Hepatic stellate cell (primary cell): Measurements from ENCODE around the gene VAMP1.
"Not testable (repeated sequence)": the region's sequence is repeated elsewhere in the genome, so short reads cannot be mapped to it uniquely, and the experiment has no call there.

Source experiments
- DNase-seq: peaks from one replicate; pipeline ENCODE4 v3.0.0; 2011; ENCODE audit warnings: low spot score

VAMP1 gene

GRCh38 chr12:6470375-6471163, at the start of gene VAMP1:
TSS of gene VAMP1 (minus strand) at chr12:6470677. CDS start at chr12:6470531, 146 bp downstream.
- DNase-seq: peak; percentile 98

DNA sequence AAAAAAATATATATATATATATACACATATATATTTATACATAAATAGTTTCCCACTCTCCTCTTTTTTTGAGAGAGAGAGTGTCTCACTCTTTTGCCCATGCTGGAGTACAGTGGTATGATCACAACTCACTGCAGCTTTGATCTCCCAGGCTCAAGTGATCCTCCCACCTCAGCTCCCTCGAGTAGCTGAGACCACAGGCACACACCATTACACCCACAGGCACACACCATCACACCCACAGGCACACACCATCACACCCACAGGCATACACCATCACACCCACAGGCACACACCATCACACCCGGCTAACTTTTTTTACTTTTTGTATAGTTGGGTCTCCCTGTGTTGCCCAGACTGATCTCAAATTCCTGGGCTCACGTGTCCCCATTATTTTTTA, 49.7 kb upstream of the VAMP1 start:
- no peak for DNase-seq

- DNase-seq: no peak
Measured at GRCh38 chr12:6508087-6508486, 37.6 kb upstream of the VAMP1 start.

GRCh38 chr12:6507102-6507998, 36.9 kb upstream of the VAMP1 start:
- DNase-seq: no peak

DNA sequence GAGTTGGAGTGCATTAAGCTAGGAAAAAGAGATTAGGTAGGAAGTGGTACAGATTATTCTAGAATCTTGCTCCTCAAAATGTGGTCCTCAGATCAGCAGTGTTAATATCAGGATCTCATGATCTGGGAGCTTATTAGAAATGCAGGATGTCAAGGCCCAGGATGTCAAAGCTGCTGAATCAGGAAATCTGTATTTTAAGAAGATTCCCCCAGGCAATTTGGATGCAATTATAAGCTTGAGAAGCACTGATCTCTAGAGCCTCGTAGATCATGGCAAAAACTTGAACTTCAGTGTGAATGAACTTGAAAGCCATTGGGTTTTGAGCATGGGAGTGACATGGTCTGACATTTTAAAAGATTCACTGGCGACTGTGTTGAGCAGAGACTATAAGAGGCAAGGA, 30.0 kb upstream of the VAMP1 start:
- no peak for DNase-seq

DNA sequence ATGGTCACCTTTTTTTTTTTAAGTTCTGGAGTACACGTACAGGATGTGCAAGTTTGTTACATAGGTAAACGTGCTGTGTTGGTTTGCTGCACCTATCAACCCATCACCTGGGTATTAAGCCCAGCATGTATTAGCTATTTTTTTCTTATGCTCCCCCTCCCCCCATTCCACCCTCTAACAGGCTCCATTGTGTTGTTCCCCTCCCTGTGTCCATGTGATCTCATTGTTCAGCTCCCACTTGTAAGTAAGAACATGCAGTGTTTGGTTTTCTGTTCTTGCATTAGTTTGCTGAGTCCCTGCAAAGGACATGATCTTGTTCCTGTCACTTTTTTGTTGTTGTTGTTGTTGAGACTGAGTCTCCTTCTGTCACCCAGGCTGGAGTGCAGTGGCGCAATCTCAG, 26.8 kb upstream of the VAMP1 start:
- DNase-seq: not testable (repeated sequence)

DNA sequence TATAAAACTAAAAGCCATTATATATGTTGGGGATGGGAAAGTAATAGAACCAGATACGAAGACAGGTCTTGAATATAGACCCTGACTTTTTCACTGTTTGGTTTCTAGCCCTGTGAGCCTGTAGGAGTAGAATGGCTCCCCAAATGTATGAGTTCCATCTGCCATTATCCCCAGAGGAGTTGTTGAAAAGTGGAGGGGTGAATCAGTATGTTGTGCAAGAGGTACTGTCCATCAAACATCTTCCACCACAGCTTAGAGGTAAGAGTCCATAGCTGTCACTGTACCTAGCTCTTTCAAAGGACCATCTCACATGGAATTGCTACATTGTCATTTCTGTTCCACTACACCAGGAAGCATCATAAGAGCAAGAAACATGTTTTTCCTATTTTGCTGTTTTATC, 24.5 kb upstream of the VAMP1 start:
- no peak for DNase-seq

DNA sequence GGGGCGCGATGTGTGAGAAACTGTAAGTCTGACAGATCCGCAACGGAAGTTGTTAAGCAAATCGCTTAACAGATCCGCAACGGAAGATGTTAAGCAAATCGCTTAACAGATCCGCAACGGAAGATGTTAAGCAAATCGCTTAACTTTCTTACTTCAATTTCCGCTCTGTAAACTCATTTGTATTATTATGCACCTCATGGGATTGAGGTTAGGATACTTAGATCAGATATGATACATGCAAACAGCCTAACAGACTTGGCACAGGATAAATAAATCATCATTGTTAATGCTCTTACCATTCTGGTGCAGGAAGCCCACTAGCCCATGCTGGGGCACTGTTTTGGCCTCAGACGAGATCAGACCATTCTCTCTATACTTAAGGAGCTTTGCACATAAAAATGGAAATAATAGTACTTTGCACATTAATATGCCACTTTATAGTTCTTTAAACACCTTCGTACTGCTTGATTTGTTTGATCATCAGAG, 23.8 kb upstream of the VAMP1 start:
- DNase-seq: no peak

- DNase-seq: peak; percentile 95
Measured at GRCh38 chr12:6493497-6494257, 23.2 kb upstream of the VAMP1 start, which contains the start of gene NCAPD2. TSS of gene NCAPD2 (plus strand) at chr12:6494102. CDS start at chr12:6495099, 997 bp downstream.

GRCh38 chr12:6492838-6493496, 22.5 kb upstream of the VAMP1 start, which contains the start of gene MRPL51:
TSS of gene MRPL51 (minus strand) at chr12:6493262. CDS start at chr12:6493136, 126 bp downstream.
- DNase-seq: peak; percentile 95

DNA sequence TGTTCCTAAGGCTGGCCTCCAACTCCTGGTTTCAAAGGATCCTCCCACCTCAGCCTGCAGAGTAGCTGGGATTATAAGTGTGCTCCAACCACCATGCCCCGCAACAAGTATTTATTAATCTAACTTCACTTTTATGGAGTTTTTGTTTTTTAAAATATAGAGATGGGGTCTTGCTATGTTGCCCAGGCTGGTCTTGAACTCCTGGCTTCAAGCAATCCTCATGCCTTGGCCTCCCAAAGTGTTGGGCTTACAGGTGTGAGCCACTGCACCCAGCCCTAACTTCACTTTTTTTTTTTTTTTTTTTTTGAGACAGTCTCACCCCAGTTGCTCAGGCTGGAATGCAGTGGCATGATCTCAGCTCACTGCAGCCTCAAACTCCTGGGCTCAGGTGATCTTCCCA, 20.2 kb upstream of the VAMP1 start:
- not testable (repeated sequence) for DNase-seq

DNA sequence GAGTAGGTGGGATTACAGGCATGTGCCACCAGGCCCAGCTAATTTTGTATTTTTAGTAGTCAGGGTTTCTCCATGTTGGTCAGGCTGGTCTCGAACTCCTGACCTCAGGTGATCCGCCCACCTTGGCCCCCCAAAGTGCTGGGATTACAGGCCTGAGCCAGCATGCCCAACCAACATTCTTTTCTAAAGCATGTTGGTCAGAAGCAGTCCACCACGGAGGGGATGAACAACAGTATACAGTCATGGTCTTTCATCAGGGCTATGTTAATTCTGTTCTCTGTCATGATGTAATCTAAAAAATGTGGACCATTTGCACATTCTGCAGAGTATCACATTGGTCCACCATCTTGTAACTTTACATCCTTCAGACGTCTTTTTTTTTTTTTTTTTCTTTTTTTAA, 19.0 kb upstream of the VAMP1 start:
- DNase-seq: no peak

DNA sequence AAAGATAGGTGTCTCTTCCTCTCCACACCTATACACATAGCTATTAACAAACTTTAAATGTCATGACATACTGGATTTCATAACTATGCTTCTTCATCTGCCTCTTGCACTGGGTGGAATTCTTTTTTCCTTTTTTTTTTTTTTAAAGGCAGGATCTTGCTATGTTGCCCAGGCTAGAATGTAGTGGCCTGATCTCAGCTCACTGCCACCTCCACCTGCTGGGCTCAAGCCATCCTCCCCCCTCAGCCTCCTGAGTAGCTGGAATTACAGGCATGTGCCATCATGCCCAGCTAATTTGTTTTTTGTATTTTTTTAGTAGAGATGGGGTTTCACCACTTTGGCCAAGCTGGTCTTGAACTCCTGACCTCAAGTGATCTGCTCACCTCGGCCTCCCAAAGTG, 17.8 kb upstream of the VAMP1 start:
- no peak for DNase-seq

DNA sequence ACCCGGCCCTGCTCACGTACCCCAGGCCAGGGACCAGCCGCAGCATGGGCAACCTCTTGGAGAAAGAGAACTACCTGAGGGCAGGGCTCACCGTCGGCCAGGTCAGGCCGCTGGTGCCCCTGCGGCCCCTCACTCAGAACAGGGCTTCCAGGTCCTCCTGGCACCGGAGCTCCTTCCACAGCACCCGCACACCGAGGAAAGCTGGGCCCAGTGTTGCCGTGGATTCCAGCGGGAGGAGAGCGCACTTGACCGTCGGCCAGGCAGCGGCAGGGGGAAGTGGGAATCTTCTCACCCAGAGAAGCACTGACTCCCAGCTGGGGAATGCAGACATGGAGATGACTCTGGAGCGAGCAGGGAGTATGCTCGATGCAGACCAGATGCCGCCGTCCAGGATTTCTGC, 7.9 kb upstream of the VAMP1 start:
- DNase-seq: no peak

GRCh38 chr12:6477601-6478377, 7.3 kb upstream of the VAMP1 start:
- DNase-seq: not testable (repeated sequence)

DNA sequence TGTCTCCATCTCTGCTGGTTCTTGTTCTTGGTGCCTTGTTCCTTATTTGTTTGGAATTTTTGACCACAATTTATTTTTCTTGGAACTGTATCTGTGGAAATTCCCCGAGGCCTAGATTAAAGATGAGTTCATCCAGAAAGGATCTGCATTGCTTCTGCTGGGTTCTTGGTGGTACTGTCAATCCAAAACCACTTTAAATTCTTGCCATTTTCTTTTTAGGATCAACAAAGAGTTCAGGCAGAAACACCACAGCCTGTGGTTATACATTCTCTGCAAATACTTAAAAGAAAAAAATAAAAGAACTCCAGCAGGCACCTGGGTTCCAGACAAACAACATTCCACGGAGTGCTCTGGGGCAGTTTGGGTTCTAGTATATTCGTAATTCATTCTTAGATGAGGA, 6.0 kb upstream of the VAMP1 start:
- peak; percentile 89 for DNase-seq

GRCh38 chr12:6475233-6475975, 4.9 kb upstream of the VAMP1 start:
- not testable (repeated sequence) for DNase-seq

DNA sequence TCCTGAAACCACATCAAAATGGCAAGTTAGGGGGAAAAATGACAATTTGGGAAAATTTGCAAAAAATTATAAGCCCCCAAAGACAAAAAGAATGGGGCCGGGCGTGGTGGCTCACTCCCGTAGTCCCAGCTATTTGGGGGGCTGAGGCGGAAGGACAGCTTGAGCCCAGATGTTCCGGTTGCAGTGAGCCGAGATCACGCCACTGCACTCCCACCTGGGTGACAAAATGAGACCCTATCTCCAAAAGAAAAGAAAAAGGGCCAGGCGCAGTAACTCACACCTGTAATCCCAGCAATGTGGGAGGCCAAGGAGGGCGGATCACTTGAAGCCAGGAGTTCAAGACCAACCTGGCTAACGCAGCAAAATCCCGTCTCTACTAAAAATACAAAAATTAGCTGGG, 2.0 kb upstream of the VAMP1 start:
- no peak for DNase-seq

DNA sequence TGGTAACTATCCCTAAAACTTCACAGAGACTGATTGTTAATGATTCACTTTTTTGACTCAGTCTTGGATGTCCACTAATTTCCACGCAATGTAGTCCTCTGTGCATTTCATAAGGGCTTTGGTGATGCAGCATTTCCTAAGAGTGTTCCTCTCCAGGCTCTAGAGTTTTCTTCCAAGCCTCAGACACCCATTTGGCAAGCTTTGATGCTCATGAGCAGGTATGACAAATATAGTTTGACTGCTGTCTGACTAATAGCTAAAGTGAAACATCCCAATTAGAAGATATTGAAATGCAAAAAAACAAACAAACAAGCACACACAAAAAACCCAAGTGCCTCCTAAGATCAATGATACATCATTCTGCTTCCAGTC, 1.5 kb upstream of the VAMP1 start:
- DNase-seq: no peak
